A549 (cell line): ENCODE results near the gene HMMR. TPM values are rescaled to one million over a fixed set of nuclear protein-coding genes. Genes with fewer than 3 reads are reported as not detected.

Experiments
- ATAC-seq, 2 experiments: fragments of 200-7000 bp in 1 of 2; fragments of >200 bp in 1 of 2; cut with Nextera tagmentation in 1 of 2; cut with Tn5 transposase in 1 of 2; 3 replicates each; pipeline versions ENCODE4 v1.8.0 to v1.9.1; 2018 to 2020; ENCODE audit warnings: mild to moderate bottlenecking in 1 of 2, moderate library complexity in 1 of 2
- CTCF ChIA-PET: fragments of 300-600 bp; sonication (Branson Sonifier 250); formaldehyde crosslinking; extraction: SDS; loops from one replicate; lab custom pipeline; 2021; ENCODE audit warnings: antibody characterized with exemption, inconsistent platforms; lab: Yijun Ruan, JAX
- POLR2A ChIA-PET: fragments of 350-600 bp; formaldehyde crosslinking; extraction: SDS; loops from one replicate; lab custom pipeline; 2021; ENCODE audit warnings: antibody characterized with exemption, inconsistent platforms; lab: Yijun Ruan, JAX
- DNase-seq, 2 experiments: peaks; one replicate each; pipeline versions ENCODE4 v3.0.0 to v3.0.0-alpha.2; 2011 to 2016; ENCODE audit warnings: low read depth in 1 of 2, low spot score in 1 of 2
- FAIRE-seq: peaks from 2 replicates; lab custom pipeline; 2011; peaks lifted over from hg19 to GRCh38; lab: Jason Lieb, UNC
- H3K27ac ChIP-seq, 2 experiments: fragments of >200 bp; sonication (Bioruptor Twin); formaldehyde crosslinking; 3 replicates each; pipeline ENCODE4 v1.5.1; 2016 to 2017
- H3K4me1 ChIP-seq: fragments of >200 bp; sonication (Bioruptor Twin); formaldehyde crosslinking; 3 replicates; pipeline ENCODE4 v1.6.1; 2016
- H3K4me2 ChIP-seq: fragments of >200 bp; sonication (Bioruptor Twin); formaldehyde crosslinking; 3 replicates; pipeline ENCODE4 v1.6.1; 2016
- H3K4me3 ChIP-seq: fragments of >200 bp; sonication (Bioruptor Twin); formaldehyde crosslinking; 3 replicates; pipeline ENCODE4 v1.5.1; 2016
- H3K9me3 ChIP-seq: fragments of >200 bp; sonication (Bioruptor Twin); formaldehyde crosslinking; 3 replicates; pipeline ENCODE4 v1.6.1; 2016
- CBX2 ChIP-seq: fragments of 200-600 bp; sonication (generic); IDR thresholded peaks from 2 replicates; pipeline ENCODE4 v1.6.1; 2016; ENCODE audit warnings: low read depth, mild to moderate bottlenecking, borderline replicate concordance
- CBX8 ChIP-seq: fragments of 200-600 bp; sonication (generic); IDR thresholded peaks from 2 replicates; pipeline ENCODE4 v1.6.1; 2016
- CEBPB ChIP-seq, 2 experiments: fragments of >200 bp in 1 of 2; sonication (Bioruptor Twin) in 1 of 2; formaldehyde crosslinking in 1 of 2; IDR thresholded peaks; 2 replicates each; pipeline ENCODE4 v1.6.1; 2012 to 2016
- CHD4 ChIP-seq: fragments of 200-600 bp; sonication (generic); IDR thresholded peaks from 2 replicates; pipeline ENCODE4 v1.6.1; 2016; ENCODE audit warnings: antibody characterized with exemption, mild to moderate bottlenecking, borderline replicate concordance
- EHF ChIP-seq: fragments of 250-450 bp; sonication (Bioruptor Pico); IDR thresholded peaks from 2 replicates; pipeline ENCODE4 v1.5.0; 2020; ENCODE audit warnings: mild to moderate bottlenecking
- EHMT2 ChIP-seq: fragments of 200-600 bp; sonication (generic); IDR thresholded peaks from 2 replicates; pipeline ENCODE4 v1.6.1; 2016; ENCODE audit warnings: antibody characterized with exemption, low read depth, mild to moderate bottlenecking, moderate library complexity
- ESRRA ChIP-seq: fragments of 150-350 bp; IDR thresholded peaks from 2 replicates; pipeline ENCODE4 v1.6.1; 2014; ENCODE audit warnings: mild to moderate bottlenecking, low read length, borderline replicate concordance
- FOSL2 ChIP-seq, 2 experiments: fragments of 450-650 bp in 1 of 2; fragments of >200 bp in 1 of 2; sonication (Bioruptor Twin) in 1 of 2; formaldehyde crosslinking; IDR thresholded peaks; 2 replicates each; pipeline versions ENCODE4 v1.5.0 to v1.6.1; 2016 to 2020; ENCODE audit warnings: mild to moderate bottlenecking in 1 of 2, moderate library complexity in 1 of 2
- FOXS1 ChIP-seq: fragments of 250-450 bp; sonication (Bioruptor Pico); IDR thresholded peaks from 2 replicates; pipeline ENCODE4 v1.5.0; 2020; ENCODE audit warnings: mild to moderate bottlenecking, moderate library complexity
- GATA3 ChIP-seq: IDR thresholded peaks from 2 replicates; pipeline ENCODE4 v1.6.1; 2012; ENCODE audit warnings: borderline replicate concordance
- HDAC2 ChIP-seq: fragments of 200-600 bp; sonication (generic); IDR thresholded peaks from 2 replicates; pipeline ENCODE4 v1.6.1; 2016
- HEYL ChIP-seq: fragments of 250-450 bp; sonication (Bioruptor Pico); IDR thresholded peaks from 2 replicates; pipeline ENCODE4 v1.8.0; 2021; ENCODE audit warnings: mild to moderate bottlenecking, moderate library complexity
- HMGXB4 ChIP-seq: fragments of 250-450 bp; sonication (Bioruptor Pico); IDR thresholded peaks from 2 replicates; pipeline ENCODE4 v1.5.0; 2021; ENCODE audit warnings: mild to moderate bottlenecking, moderate library complexity, borderline replicate concordance
- JUN ChIP-seq, 2 experiments: fragments of >200 bp; sonication (Bioruptor Twin); formaldehyde crosslinking; IDR thresholded peaks; 2 replicates in 1 of 2; 3 replicates in 1 of 2; pipeline ENCODE4 v1.6.1; 2016 to 2017
- JUNB ChIP-seq: fragments of >200 bp; sonication (Bioruptor Twin); formaldehyde crosslinking; IDR thresholded peaks from 2 replicates; pipeline ENCODE4 v1.6.1; 2016
- KDM1A ChIP-seq: fragments of 200-600 bp; sonication (generic); IDR thresholded peaks from 2 replicates; pipeline ENCODE4 v1.6.1; 2016; ENCODE audit warnings: low read depth, mild to moderate bottlenecking
- MAX ChIP-seq: IDR thresholded peaks from 2 replicates; pipeline ENCODE4 v1.6.1; 2012
- MAZ ChIP-seq: fragments of 150-350 bp; IDR thresholded peaks from 2 replicates; pipeline ENCODE4 v1.6.1; 2014; ENCODE audit warnings: antibody characterized with exemption, low read depth, low read length, borderline replicate concordance
- MYC ChIP-seq: IDR thresholded peaks from 2 replicates; pipeline ENCODE4 v1.6.1; 2012; ENCODE audit warnings: mild to moderate bottlenecking, inconsistent platforms, low read length, improper control_type of control experiment, borderline replicate concordance
- NFE2L2 ChIP-seq: fragments of 150-350 bp; conservative IDR thresholded peaks from 2 replicates; pipeline ENCODE4 v1.6.1; 2014; ENCODE audit warnings: low read length
- RCOR1 ChIP-seq: fragments of 150-350 bp; IDR thresholded peaks from 2 replicates; pipeline ENCODE4 v1.6.1; 2014; ENCODE audit warnings: antibody characterized with exemption, low read length, low read depth
- RFX5 ChIP-seq: fragments of 450-650 bp; IDR thresholded peaks from 2 replicates; pipeline ENCODE4 v1.7.1; 2014; ENCODE audit warnings: antibody characterized with exemption, mild to moderate bottlenecking, moderate library complexity
- RNF2 ChIP-seq: fragments of 200-600 bp; sonication (generic); IDR thresholded peaks from 2 replicates; pipeline ENCODE4 v1.6.1; 2016; ENCODE audit warnings: low read depth, mild to moderate bottlenecking, antibody characterized with exemption, moderate library complexity, borderline replicate concordance
- SMC3 ChIP-seq: fragments of >200 bp; sonication (Bioruptor Twin); formaldehyde crosslinking; IDR thresholded peaks from 3 replicates; pipeline ENCODE4 v1.6.1; 2018; ENCODE audit warnings: inconsistent platforms
- SREBF2 ChIP-seq: fragments of 450-650 bp; IDR thresholded peaks from 2 replicates; pipeline ENCODE4 v1.6.1; 2014; ENCODE audit warnings: mild to moderate bottlenecking, moderate library complexity
- TFCP2L1 ChIP-seq: fragments of 250-450 bp; sonication (Bioruptor Pico); IDR thresholded peaks from 2 replicates; pipeline ENCODE4 v1.5.0; 2021; ENCODE audit warnings: mild to moderate bottlenecking
- TP53 ChIP-seq: fragments of 250-450 bp; sonication (Bioruptor Pico); IDR thresholded peaks from 2 replicates; pipeline ENCODE4 v1.5.0; 2021; ENCODE audit warnings: mild to moderate bottlenecking, moderate library complexity
- USF2 ChIP-seq: fragments of 450-650 bp; IDR thresholded peaks from 2 replicates; pipeline ENCODE4 v1.6.1; 2014; ENCODE audit warnings: antibody characterized with exemption
- ZC3H11A ChIP-seq: fragments of 450-650 bp; IDR thresholded peaks from 2 replicates; pipeline ENCODE4 v1.6.1; 2014; ENCODE audit warnings: antibody characterized with exemption, mild to moderate bottlenecking
- ZSCAN20 ChIP-seq: fragments of 250-450 bp; sonication (Bioruptor Pico); IDR thresholded peaks from 2 replicates; pipeline ENCODE4 v1.8.0; 2022; ENCODE audit warnings: mild to moderate bottlenecking, moderate library complexity
- WGBS: methylation state at CpG from one replicate; pipeline ENCODE4 v1.1.6; 2017; ENCODE audit errors: missing lambda C conversion rate; 5-methylcytosine and 5-hydroxymethylcytosine counted together
- polyA plus RNA-seq, 4 experiments: library from polyadenylated mRNA; depleted of rRNA in 3 of 4; stranded (reverse); fragments of >200 nt; fragmentation: RNase III in 1 of 4; extraction: RNeasy Plus Mini Kit Qiagen cat#74134 plus additional on column Dnase treatment in 1 of 4; gene quantifications; 2 replicates in 3 of 4; 3 replicates in 1 of 4; pipeline ENCODE4 v1.2.3, GENCODE V29; 2011 to 2017
- TF ChIP-seq, protein P1 (sequence below): IDR thresholded peaks from 2 replicates; pipeline ENCODE4 v1.6.1; 2012
- TF ChIP-seq, protein P2 (sequence below): fragments of >200 bp; sonication (Bioruptor Twin); formaldehyde crosslinking; IDR thresholded peaks from 2 replicates; pipeline ENCODE4 v1.6.1; 2016

Gene HMMR
- polyA plus RNA-seq, 2 of the 4 experiments (the other 2 are of a cell fraction) = 34.0 to 66.0 TPM

GRCh38 chr5:163525096-163525495 lies 64.7 kb downstream of the HMMR start:
- Histone ChIP-seq H3K4me2 (no peak overlapping the region), H3K4me3 (no peak overlapping the region)
- TF ChIP-seq CEBPB (IDR thresholded peaks at IDR 0.05) (no peak), EHMT2 (no peak), CHD4 (no peak), USF2 (no peak), JUN (IDR thresholded peaks at IDR 0.05) (no peak), EHF (CRISPR knock-in tag) (no peak), GATA3 (no peak), TFCP2L1 (CRISPR knock-in tag) (no peak), FOXS1 (CRISPR knock-in tag) (no peak), HMGXB4 (no peak), FOSL2 (IDR thresholded peaks at IDR 0.05) (no peak), FOSL2 (CRISPR knock-in tag; IDR thresholded peaks at IDR 0.05) (no peak), NFE2L2 (no peak), RFX5 (no peak)
- TF ChIP-seq, all 56 proteins: peak for 0
- Histone ChIP-seq H3K4me1 (no peaks in the 10 kb centered on the region), H3K9me3 (no peaks in the 10 kb centered on the region), H3K27ac (no peak overlapping the region)
- no peak for FAIRE-seq
- ChIA-PET CTCF (no interaction called here), POLR2A (no interaction called here)
- DNase-seq = no peak
- 14% methylated on average over 1 of the region's 1 CpG for WGBS
- no peak for ATAC-seq

GRCh38 chr5:163529698-163530097 lies 69.3 kb downstream of the HMMR start:
- no peak for ATAC-seq
- H3K4me3 ChIP-seq = no peak overlapping the region
- no peak for DNase-seq
- H3K4me2 ChIP-seq = no peak overlapping the region
- FAIRE-seq = no peak
- H3K27ac ChIP-seq = no peak overlapping the region
- WGBS = 55% methylated on average over 5 of the region's 5 CpGs
- no peaks in the 10 kb centered on the region for H3K4me1 ChIP-seq
- CTCF ChIA-PET = no interaction called here
- no peak for TF ChIP-seq CBX8
- TF ChIP-seq ZSCAN20 (CRISPR knock-in tag) = no peak
- TF ChIP-seq JUNB = no peak
- TF ChIP-seq RCOR1 = no peak
- no peak for TF ChIP-seq RNF2
- TF ChIP-seq, protein P1, sequence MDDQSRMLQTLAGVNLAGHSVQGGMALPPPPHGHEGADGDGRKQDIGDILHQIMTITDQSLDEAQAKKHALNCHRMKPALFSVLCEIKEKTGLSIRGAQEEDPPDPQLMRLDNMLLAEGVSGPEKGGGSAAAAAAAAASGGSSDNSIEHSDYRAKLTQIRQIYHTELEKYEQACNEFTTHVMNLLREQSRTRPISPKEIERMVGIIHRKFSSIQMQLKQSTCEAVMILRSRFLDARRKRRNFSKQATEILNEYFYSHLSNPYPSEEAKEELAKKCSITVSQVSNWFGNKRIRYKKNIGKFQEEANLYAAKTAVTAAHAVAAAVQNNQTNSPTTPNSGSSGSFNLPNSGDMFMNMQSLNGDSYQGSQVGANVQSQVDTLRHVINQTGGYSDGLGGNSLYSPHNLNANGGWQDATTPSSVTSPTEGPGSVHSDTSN = no peak
- TF ChIP-seq, protein P2, sequence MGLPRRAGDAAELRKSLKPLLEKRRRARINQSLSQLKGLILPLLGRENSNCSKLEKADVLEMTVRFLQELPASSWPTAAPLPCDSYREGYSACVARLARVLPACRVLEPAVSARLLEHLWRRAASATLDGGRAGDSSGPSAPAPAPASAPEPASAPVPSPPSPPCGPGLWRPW = no peak
- no peak for TF ChIP-seq MYC
- TF ChIP-seq CBX2 = no peak
- no peak for TF ChIP-seq CEBPB (IDR thresholded peaks at IDR 0.05)
- TF ChIP-seq, all 56 proteins: peak for 0
- POLR2A ChIA-PET = no interaction called here
- H3K9me3 ChIP-seq = no peaks in the 10 kb centered on the region

- Histone ChIP-seq H3K4me1 (no peaks in the 10 kb centered on the region), H3K27ac (no peak overlapping the region), H3K4me3 (no peak overlapping the region), H3K4me2 (no peak overlapping the region), H3K9me3 (no peaks in the 10 kb centered on the region)
- FAIRE-seq (no peak), DNase-seq (no peak), ATAC-seq (no peak)
- 29% methylated on average over 3 of the region's 3 CpGs for WGBS
- ChIA-PET CTCF (no interaction called here), POLR2A (no interaction called here)
- TF ChIP-seq SMC3 (no peak), MAX (no peak), HDAC2 (no peak), HEYL (CRISPR knock-in tag) (no peak), CHD4 (no peak), NFE2L2 (no peak), TP53 (no peak), ESRRA (no peak), MAZ (no peak), KDM1A (no peak), ZC3H11A (no peak), SREBF2 (no peak), HMGXB4 (no peak)
Observed at GRCh38 chr5:163531272-163531671, 70.8 kb downstream of the HMMR start.
